Nephron progenitor cell (in vitro differentiated cells): Measurements from ENCODE around the gene RASSF7.

ENCODE experiments used
- DNase-seq: peaks from one replicate; pipeline ENCODE4 v3.0.0; 2021
- H3K27ac Mint-ChIP-seq: 2 replicates; pipeline ENCODE4 v1.8.0; 2021; ENCODE audit warnings: mild to moderate bottlenecking, moderate library complexity, mixed read lengths
- H3K27me3 Mint-ChIP-seq: 2 replicates; pipeline ENCODE4 v1.8.0; 2021; ENCODE audit warnings: mild to moderate bottlenecking, low read depth, mixed read lengths; ENCODE audit not compliant: poor library complexity
- H3K36me3 Mint-ChIP-seq: 2 replicates; pipeline ENCODE4 v1.8.0; 2021; ENCODE audit warnings: low read depth, mixed read lengths
- H3K4me1 Mint-ChIP-seq: 2 replicates; pipeline ENCODE4 v1.8.0; 2021; ENCODE audit warnings: mixed read lengths
- H3K4me3 Mint-ChIP-seq: 2 replicates; pipeline ENCODE4 v1.8.0; 2021; ENCODE audit warnings: mild to moderate bottlenecking, moderate library complexity, mixed read lengths
- H3K9me3 Mint-ChIP-seq: 2 replicates; pipeline ENCODE4 v1.8.0; 2021; ENCODE audit warnings: mild to moderate bottlenecking, moderate library complexity, mixed read lengths
- TF ChIP-seq, protein P1 (sequence below): fragments of 200-600 bp; sonication (generic); IDR thresholded peaks from 2 replicates; pipeline ENCODE4 v1.5.0; 2021; ENCODE audit warnings: antibody characterized with exemption

RASSF7 gene

DNA sequence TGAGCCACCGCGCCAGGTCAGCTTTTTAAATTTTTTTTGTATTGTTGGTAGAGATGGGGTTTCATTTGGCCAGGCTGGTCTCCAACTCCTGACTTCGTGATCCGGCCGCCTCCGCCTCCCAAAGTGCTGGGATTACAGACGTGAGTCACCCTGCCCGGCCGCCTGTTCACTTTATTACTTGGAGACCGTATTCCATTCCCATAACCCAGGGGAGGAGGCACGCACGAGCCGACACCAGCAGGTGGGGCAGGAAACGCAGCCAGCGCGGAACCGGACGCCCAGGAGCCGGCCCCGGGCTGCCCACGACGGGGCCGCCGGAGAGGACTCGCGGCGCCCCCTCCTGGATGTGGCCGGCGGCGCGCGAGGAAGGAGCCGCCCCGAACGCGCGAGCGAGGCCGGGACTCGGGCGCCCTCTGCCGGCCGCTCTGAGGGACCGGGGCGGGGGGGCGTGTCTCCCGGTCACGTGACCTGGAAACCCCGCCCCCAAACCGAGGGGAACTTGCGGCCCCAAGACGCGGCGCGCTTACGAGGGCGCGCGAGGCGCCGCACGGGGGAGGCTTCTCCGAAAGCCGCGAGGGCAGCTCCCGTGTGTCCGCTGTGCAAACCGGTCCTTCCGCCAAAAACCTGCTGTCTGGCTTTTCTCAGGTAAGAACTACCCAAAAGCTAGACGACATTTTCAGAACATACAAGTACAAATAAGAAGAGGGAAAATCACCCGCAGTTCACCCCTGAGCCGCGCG is 42.1 kb upstream of the RASSF7 start:
- H3K36me3 Mint-ChIP-seq: peaks cover 47% of the 10 kb centered on the region
- peaks cover 11% of the 10 kb centered on the region for H3K27me3 Mint-ChIP-seq
- H3K9me3 Mint-ChIP-seq: peaks cover 54% of the 10 kb centered on the region
- peak; percentile 82 for DNase-seq
- TF ChIP-seq, protein P1, sequence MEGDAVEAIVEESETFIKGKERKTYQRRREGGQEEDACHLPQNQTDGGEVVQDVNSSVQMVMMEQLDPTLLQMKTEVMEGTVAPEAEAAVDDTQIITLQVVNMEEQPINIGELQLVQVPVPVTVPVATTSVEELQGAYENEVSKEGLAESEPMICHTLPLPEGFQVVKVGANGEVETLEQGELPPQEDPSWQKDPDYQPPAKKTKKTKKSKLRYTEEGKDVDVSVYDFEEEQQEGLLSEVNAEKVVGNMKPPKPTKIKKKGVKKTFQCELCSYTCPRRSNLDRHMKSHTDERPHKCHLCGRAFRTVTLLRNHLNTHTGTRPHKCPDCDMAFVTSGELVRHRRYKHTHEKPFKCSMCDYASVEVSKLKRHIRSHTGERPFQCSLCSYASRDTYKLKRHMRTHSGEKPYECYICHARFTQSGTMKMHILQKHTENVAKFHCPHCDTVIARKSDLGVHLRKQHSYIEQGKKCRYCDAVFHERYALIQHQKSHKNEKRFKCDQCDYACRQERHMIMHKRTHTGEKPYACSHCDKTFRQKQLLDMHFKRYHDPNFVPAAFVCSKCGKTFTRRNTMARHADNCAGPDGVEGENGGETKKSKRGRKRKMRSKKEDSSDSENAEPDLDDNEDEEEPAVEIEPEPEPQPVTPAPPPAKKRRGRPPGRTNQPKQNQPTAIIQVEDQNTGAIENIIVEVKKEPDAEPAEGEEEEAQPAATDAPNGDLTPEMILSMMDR: peak; percentile 87
- no peaks in the 10 kb centered on the region for H3K4me1 Mint-ChIP-seq
- H3K4me3 Mint-ChIP-seq: no peak overlapping the region
- no peak overlapping the region for H3K27ac Mint-ChIP-seq

DNA sequence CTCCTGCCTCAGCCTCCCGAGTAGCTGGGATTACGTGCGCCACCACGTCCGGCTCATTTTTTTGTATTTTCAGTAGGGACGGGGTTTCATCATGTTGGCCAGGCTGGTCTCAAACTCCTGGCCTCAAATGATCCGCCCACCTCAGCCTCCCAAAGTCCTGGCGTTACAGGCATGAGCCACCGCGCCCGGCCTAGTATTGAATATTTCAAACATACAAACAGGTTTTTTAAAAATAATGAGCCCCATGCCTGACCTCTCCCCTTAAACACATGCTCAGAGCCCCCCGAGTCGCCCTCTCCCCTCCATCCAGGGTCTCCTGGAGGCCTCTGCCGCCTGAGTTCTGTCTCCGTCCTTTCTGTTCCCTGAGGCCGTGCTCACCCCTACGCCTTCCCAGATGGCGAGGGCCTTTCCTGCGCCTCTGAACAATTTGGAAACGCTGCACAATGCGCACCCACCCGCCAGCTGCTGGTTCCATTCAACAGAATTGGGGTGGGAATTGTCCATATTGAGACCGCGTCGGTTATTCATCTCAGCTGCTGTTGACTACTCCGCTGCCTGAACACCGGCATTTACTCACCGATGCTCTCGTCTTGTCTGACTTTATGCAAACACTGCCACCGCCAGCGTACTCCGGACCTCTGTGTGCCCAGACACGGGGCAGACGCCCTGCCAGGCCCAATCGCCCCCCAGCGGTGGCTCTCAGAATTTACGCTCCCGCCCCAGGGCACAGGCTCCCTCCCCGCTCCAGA is 40.2 kb upstream of the RASSF7 start:
- H3K4me3 Mint-ChIP-seq: no peak overlapping the region
- no peaks in the 10 kb centered on the region for H3K4me1 Mint-ChIP-seq
- H3K9me3 Mint-ChIP-seq: peaks cover 58% of the 10 kb centered on the region
- peaks cover 36% of the 10 kb centered on the region for H3K36me3 Mint-ChIP-seq
- no peak for DNase-seq
- H3K27ac Mint-ChIP-seq: no peak overlapping the region
- TF ChIP-seq, protein P1: no peak
- H3K27me3 Mint-ChIP-seq: peaks cover 13% of the 10 kb centered on the region

DNA sequence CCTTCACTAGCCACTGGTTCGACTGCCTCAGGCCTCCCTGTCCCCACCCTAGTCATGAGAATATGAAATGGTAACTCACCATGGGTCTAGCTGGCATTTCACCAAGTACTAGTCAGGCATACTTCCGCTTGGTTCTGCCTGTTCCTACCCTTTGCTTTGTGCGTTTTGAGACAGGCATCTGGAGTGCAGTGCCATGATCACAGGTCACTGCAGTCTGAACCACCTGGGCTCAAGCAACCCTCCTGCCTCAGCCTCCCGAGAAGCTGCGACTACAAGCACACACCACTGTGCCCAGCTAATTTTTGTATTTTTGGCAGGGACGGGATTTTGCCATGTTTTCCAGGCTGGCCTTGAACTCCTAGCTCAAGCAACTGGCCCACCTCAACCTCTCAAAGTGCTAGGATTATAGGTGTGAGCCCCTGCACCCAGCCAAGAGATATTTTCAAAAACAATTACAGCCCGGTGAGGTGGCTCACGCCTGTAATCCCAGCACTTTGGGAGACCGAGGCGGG is 39.5 kb upstream of the RASSF7 start:
- Mint-ChIP-seq H3K27me3 (peaks cover 11% of the 10 kb centered on the region), H3K9me3 (peaks cover 53% of the 10 kb centered on the region), H3K36me3 (peaks cover 30% of the 10 kb centered on the region), H3K4me3 (no peak overlapping the region), H3K27ac (no peak overlapping the region), H3K4me1 (no peaks in the 10 kb centered on the region)
- TF ChIP-seq, protein P1: no peak
- DNase-seq: no peak

DNA sequence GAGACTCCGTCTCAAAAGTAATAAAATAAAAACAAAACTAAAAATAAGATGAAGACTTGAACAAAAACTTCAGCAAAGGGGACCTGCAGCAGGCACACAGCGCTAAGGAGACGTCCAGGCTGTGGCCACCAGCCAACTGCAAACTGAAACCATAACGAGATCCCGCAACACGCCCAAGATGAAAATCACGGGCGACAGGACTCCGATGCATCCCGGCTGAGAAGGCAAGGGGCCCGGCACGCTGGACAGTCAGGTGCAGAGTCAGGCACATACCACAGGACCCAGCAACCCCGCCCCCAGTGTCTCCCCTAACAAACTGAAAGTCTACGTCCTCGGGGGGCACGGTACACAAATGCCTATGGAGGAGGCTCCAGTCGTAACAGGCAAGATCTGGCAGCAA is 34.6 kb upstream of the RASSF7 start:
- Mint-ChIP-seq H3K4me1 (peaks cover 9% of the 10 kb centered on the region), H3K27ac (no peak overlapping the region), H3K36me3 (peaks cover 6% of the 10 kb centered on the region), H3K9me3 (peaks cover 20% of the 10 kb centered on the region), H3K27me3 (peaks cover 7% of the 10 kb centered on the region), H3K4me3 (no peak overlapping the region)
- TF ChIP-seq, protein P1: no peak
- no peak for DNase-seq

DNA sequence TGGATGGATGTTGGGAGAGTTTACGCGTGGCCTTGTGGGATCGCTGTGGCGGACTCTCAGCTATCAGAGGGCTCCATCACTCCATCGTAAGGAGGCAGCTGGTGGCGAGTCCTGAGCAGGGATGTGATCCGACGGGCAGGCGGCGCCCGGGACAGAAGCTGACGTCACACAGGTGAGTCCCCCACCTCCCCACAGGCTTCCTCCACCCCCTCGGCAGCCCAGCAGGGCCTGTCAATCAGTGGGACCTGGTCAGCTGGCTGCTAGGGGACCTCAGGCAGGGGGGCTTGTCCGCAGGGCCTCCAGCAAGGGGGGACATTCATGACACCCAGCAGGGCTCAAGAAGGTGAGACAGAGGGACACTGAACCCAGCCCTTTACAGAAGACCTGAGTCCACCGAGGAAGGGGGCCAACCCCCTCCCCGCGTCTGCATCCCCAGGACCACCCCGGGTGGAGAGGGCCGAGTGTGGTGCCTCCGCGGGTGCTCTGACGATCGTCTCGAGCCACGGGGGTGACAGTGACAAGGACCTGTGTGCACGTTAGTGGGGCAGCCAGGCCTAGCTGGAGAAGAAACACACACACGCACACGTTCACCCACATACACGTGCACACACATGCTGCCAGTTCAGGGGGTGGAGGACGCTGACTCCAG is 32.5 kb upstream of the RASSF7 start:
- Mint-ChIP-seq H3K27ac (no peak overlapping the region), H3K4me1 (peaks cover 9% of the 10 kb centered on the region), H3K27me3 (peaks cover 4% of the 10 kb centered on the region), H3K36me3 (peaks cover 5% of the 10 kb centered on the region), H3K9me3 (peaks cover 11% of the 10 kb centered on the region), H3K4me3 (no peak overlapping the region)
- no peak for DNase-seq
- TF ChIP-seq, protein P1: no peak
